GM12878 (cell line): Measurements from ENCODE around the gene RPTN. TPM values are rescaled to one million over a fixed set of nuclear protein-coding genes. Genes with fewer than 3 reads are reported as not detected.

Experiments
- BACH1 ChIP-seq: fragments of 450-650 bp; IDR thresholded peaks from 2 replicates; pipeline ENCODE4 v1.6.1; 2017; ENCODE audit warnings: mild to moderate bottlenecking, borderline replicate concordance
- BCL11A ChIP-seq: IDR thresholded peaks from 2 replicates; pipeline ENCODE4 v1.6.1; 2011; ENCODE audit warnings: low read depth, low read length
- BRCA1 ChIP-seq: IDR thresholded peaks from 2 replicates; pipeline ENCODE4 v1.6.1; 2011; ENCODE audit warnings: low read depth, low read length, improper control_type of control experiment
- CBX5 ChIP-seq: sonication (generic); IDR thresholded peaks from 2 replicates; pipeline ENCODE4 v1.6.1; 2016; ENCODE audit warnings: low read depth, moderate library complexity, mild to moderate bottlenecking, inconsistent platforms
- CTCF ChIP-seq, 3 experiments: IDR thresholded peaks in 2 of 3; conservative IDR thresholded peaks in 1 of 3; 2 replicates each; pipeline ENCODE4 v1.5.1; 2011; ENCODE audit warnings: low read depth in 3 of 3, low read length in 3 of 3, mild to moderate bottlenecking in 3 of 3, control low read depth in 2 of 3, moderate library complexity in 2 of 3, inconsistent platforms in 1 of 3, mixed read lengths in 1 of 3; ENCODE audit not compliant: control insufficient read depth in 2 of 3, insufficient read depth in 1 of 3; ENCODE audit errors: extremely low read depth in 1 of 3
- CUX1 ChIP-seq: IDR thresholded peaks from 2 replicates; pipeline ENCODE4 v1.6.1; 2012; ENCODE audit warnings: improper control_type of control experiment, low read depth, low read length; ENCODE audit not compliant: insufficient replicate concordance
- ETV6 ChIP-seq, 2 experiments: fragments of 450-650 bp in 1 of 2; IDR thresholded peaks in 1 of 2; conservative IDR thresholded peaks in 1 of 2; 2 replicates each; pipeline ENCODE4 v1.6.1; 2014; ENCODE audit warnings: antibody characterized with exemption in 1 of 2, borderline replicate concordance in 1 of 2, low read depth in 1 of 2, mild to moderate bottlenecking in 1 of 2, moderate library complexity in 1 of 2
- GABPA ChIP-seq: IDR thresholded peaks from 2 replicates; pipeline ENCODE4 v1.6.1; 2014; ENCODE audit warnings: antibody characterized with exemption, low read depth, mild to moderate bottlenecking, inconsistent platforms
- HSF1 ChIP-seq: fragments of 150-350 bp; IDR thresholded peaks from 2 replicates; pipeline ENCODE4 v1.6.1; 2014; ENCODE audit warnings: mild to moderate bottlenecking, low read depth, low read length
- MYC ChIP-seq: IDR thresholded peaks from 2 replicates; pipeline ENCODE4 v1.6.1; 2011; ENCODE audit warnings: mild to moderate bottlenecking, low read length, moderate library complexity, inconsistent platforms; ENCODE audit not compliant: insufficient read depth, insufficient replicate concordance, insufficient read length, severe bottlenecking
- RAD21 ChIP-seq: IDR thresholded peaks from 2 replicates; pipeline ENCODE4 v1.6.1; 2011; ENCODE audit warnings: mild to moderate bottlenecking, low read depth, low read length, moderate library complexity; ENCODE audit not compliant: insufficient read depth
- TAF1 ChIP-seq: IDR thresholded peaks from 2 replicates; pipeline ENCODE4 v1.6.1; 2011; ENCODE audit warnings: mild to moderate bottlenecking, low read depth, low read length, borderline replicate concordance
- ZNF622 ChIP-seq: fragments of 450-650 bp; IDR thresholded peaks from 2 replicates; pipeline ENCODE4 v1.6.1; 2017; ENCODE audit warnings: mild to moderate bottlenecking, inconsistent platforms
- polyA plus RNA-seq, 11 experiments: library from polyadenylated mRNA; depleted of rRNA in 4 of 11; unstranded in 6 of 11; stranded (reverse) in 5 of 11; fragments of >200 nt; fragmentation: Nextera tagmentation in 4 of 11; fragmentation: Illumina TruSeq in 1 of 11; extraction: Ambion mirVana in 4 of 11; extraction: Trizol in 1 of 11; gene quantifications; 1 replicate in 1 of 11; 2 replicates in 10 of 11; pipeline versions ENCODE4 v1.2.1 to v1.2.3, GENCODE V29; 2011 to 2016; ENCODE audit warnings: inconsistent platforms in 2 of 11, missing spikeins in 2 of 11, low read depth in 1 of 11
- total RNA-seq, 4 experiments: library from RNA; depleted of rRNA in 3 of 4; stranded (reverse); fragments of >200 nt in 3 of 4; fragmentation: Illumina TruSeq in 1 of 4; extraction: Trizol in 1 of 4; gene quantifications; 2 replicates each; pipeline versions ENCODE4 v1.2.1 to v1.2.3, GENCODE V29; 2013 to 2021

The RPTN gene
- total and polyA plus RNA-seq, 10 of the 15 experiments (the other 5 are each of a cell fraction or from before 2014, with no cell fraction given), result not detected

GRCh38 chr1:152189657-152190442 lies 30.8 kb upstream of the RPTN start (continued):
- TF ChIP-seq CTCF (IDR thresholded peaks at IDR 0.05 in 2 of 3, conservative IDR thresholded peaks at IDR 0.05 in 1 of 3; ENCODE audit: control insufficient read depth in 2 of 3, extremely low read depth in 1 of 3, insufficient read depth in 1 of 3, low read depth in 3 of 3, low read length in 3 of 3) (peak; percentile 70 to 74 (median 74)), ETV6 (conservative IDR thresholded peaks at IDR 0.05 in 1 of 2, IDR thresholded peaks at IDR 0.05 in 1 of 2; ENCODE audit: borderline replicate concordance in 1 of 2, low read depth in 1 of 2) (no peak), BRCA1 (no peak), ZNF622 (no peak), MYC (no peak), HSF1 (no peak), BCL11A (no peak), CUX1 (no peak), TAF1 (no peak), RAD21 (peak; percentile 77), BACH1 (no peak), CBX5 (no peak), GABPA (no peak)
